ENCODE measurements around the gene COX20. TPM values are rescaled to one million over a fixed set of nuclear protein-coding genes. Genes with fewer than 3 reads are reported as not detected.

COX20 gene
- total RNA-seq, 6 experiments from 2014 or later: 42.6 to 70.8 (median 58.9) TPM

DNA sequence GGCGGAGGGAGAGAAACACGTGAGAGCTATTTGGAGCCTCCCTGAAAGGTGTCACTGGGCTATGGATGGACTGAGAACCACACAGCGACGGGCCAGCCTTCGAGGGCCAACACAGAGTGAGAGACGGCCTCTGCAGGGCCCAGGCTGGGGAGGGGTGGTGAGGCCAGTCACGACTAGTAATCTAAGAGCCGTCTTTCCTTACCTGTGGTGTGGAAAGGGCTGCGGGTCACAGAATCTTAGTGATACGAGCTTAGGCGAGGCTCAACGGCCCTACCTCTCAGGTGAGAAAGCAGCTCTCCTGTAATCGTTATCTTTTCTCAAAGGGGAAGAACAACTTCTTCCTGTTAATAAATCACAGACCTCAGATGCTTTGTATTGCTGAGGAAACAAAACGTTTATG lies 33.4 kb upstream of the COX20 start:
- Mint-ChIP-seq H3K27ac (no peak overlapping the region), H3K36me3 (ENCODE audit: low read depth) (no peaks in the 10 kb centered on the region), H3K4me1 (ENCODE audit: low read depth) (no peaks in the 10 kb centered on the region), H3K9me3 (no peaks in the 10 kb centered on the region), H3K4me3 (no peak overlapping the region), H3K27me3 (ENCODE audit: insufficient read depth) (peaks cover 2% of the 10 kb centered on the region)
- DNase-seq: no peak
- TF ChIP-seq, protein P1, sequence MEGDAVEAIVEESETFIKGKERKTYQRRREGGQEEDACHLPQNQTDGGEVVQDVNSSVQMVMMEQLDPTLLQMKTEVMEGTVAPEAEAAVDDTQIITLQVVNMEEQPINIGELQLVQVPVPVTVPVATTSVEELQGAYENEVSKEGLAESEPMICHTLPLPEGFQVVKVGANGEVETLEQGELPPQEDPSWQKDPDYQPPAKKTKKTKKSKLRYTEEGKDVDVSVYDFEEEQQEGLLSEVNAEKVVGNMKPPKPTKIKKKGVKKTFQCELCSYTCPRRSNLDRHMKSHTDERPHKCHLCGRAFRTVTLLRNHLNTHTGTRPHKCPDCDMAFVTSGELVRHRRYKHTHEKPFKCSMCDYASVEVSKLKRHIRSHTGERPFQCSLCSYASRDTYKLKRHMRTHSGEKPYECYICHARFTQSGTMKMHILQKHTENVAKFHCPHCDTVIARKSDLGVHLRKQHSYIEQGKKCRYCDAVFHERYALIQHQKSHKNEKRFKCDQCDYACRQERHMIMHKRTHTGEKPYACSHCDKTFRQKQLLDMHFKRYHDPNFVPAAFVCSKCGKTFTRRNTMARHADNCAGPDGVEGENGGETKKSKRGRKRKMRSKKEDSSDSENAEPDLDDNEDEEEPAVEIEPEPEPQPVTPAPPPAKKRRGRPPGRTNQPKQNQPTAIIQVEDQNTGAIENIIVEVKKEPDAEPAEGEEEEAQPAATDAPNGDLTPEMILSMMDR (IDR thresholded peaks at IDR 0.05): no peak

DNA sequence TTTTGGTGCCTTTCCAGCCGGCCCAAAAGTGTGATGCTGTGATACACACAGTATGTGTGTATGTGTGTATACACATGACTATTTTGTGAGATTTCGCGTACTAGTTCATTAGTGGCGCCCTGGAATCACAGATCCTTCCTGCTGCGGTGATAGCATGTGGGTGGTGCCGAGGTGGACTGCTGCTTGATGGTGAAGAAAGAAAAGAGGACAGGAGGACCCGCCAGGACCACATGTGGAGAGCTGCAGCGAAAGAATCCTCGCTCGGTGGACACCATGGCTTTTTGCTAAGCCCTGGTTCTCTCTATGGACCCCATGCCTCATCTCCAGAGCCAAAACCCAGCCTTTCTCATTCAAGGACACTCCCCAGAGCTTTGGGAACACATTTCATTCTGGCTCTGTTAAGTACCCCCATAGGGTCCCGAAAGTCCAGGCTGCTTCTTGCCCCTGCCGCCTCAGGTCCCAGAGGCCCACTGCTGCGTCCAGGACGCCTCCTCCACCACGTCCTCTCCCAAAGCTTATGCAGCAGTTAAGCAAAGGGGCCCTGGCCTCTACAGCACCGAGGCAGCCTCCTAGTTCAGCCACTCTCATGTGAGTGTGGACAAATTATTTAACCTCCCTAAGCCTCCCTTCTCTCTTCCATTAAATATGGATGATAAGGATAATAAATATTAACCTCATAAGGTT lies 32.8 kb upstream of the COX20 start:
- H3K9me3 Mint-ChIP-seq: no peaks in the 10 kb centered on the region
- no peak overlapping the region for H3K4me3 Mint-ChIP-seq
- no peaks in the 10 kb centered on the region for H3K4me1 Mint-ChIP-seq (ENCODE audit: low read depth)
- peaks cover 3% of the 10 kb centered on the region for H3K27me3 Mint-ChIP-seq (ENCODE audit: insufficient read depth)
- TF ChIP-seq, protein P1 (IDR thresholded peaks at IDR 0.05): no peak
- H3K36me3 Mint-ChIP-seq (ENCODE audit: low read depth): no peaks in the 10 kb centered on the region
- H3K27ac Mint-ChIP-seq: no peak overlapping the region
- no peak for DNase-seq

DNA sequence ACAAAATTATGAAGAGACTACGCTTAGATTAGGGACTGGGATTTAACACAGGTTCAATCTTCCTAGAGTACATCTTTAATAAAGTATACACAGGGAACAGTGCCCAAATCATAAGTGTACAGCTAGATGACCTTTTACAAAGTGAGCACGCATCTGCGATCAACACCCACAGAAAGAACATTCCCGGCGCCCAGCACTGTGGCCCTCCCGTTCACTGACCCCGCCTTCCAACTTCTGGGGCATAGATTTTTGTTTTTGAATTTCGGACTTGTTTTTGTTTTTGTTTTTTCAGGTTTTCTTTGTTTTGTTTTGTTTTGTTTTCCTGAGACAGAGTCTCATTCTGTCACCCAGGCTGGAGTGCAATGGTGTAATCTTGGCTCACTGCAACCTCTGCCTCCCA lies 30.6 kb upstream of the COX20 start:
- no peak overlapping the region for H3K4me3 Mint-ChIP-seq
- no peaks in the 10 kb centered on the region for H3K9me3 Mint-ChIP-seq
- no peak overlapping the region for H3K27ac Mint-ChIP-seq
- peaks cover 6% of the 10 kb centered on the region for H3K27me3 Mint-ChIP-seq (ENCODE audit: insufficient read depth)
- H3K36me3 Mint-ChIP-seq (ENCODE audit: low read depth): no peaks in the 10 kb centered on the region
- DNase-seq: no peak
- TF ChIP-seq, protein P1 (IDR thresholded peaks at IDR 0.05): no peak
- no peaks in the 10 kb centered on the region for H3K4me1 Mint-ChIP-seq (ENCODE audit: low read depth)

DNA sequence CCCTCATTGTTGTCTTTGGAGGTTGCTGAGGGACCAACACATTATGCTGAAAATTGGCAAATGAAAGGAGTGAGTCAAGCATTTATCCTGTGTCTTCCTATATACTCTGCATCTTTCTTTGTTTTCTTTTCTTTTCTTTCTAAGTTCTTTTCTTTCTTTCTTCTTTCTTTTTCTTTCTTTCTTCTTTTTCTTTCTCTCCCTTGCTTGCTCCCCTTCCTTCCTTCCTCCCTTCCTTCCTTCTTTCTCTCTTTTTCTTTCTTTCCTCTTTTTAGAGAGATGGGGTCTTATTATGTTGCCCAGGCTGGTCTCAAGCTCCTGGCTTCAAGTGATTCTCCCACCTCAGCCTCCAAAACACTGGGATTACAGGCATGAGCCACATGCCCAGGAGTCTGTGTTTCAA lies 28.3 kb upstream of the COX20 start:
- peaks cover 11% of the 10 kb centered on the region for H3K27me3 Mint-ChIP-seq (ENCODE audit: insufficient read depth)
- no peaks in the 10 kb centered on the region for H3K36me3 Mint-ChIP-seq (ENCODE audit: low read depth)
- no peaks in the 10 kb centered on the region for H3K9me3 Mint-ChIP-seq
- no peak overlapping the region for H3K4me3 Mint-ChIP-seq
- no peak for DNase-seq
- no peak overlapping the region for H3K27ac Mint-ChIP-seq
- no peaks in the 10 kb centered on the region for H3K4me1 Mint-ChIP-seq (ENCODE audit: low read depth)
- TF ChIP-seq, protein P1 (IDR thresholded peaks at IDR 0.05): no peak

DNA sequence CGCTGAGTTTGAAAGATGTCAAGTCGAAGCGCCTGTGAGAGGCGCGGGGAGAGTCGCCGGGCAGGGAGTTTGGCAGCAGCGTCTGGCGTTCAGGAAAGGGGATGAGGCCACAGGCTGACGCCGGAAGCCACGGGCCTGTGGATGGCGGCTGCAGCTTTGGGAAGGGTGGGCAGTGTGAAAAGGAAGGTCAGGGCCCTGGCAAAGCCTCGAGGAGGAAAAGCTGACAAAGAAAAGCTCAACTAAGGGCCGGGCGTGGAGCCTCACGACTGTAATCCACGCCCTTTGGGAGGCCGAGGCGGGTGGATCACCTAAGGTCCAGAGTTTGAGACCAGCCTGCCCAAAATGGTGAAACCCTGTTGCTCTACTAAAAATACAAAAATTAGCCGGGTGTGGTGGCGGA lies 25.2 kb upstream of the COX20 start:
- DNase-seq: no peak
- Mint-ChIP-seq H3K4me1 (ENCODE audit: low read depth) (no peaks in the 10 kb centered on the region), H3K9me3 (no peaks in the 10 kb centered on the region), H3K27ac (no peak overlapping the region), H3K27me3 (ENCODE audit: insufficient read depth) (peaks cover 23% of the 10 kb centered on the region), H3K4me3 (no peak overlapping the region), H3K36me3 (ENCODE audit: low read depth) (no peaks in the 10 kb centered on the region)
- TF ChIP-seq, protein P1 (IDR thresholded peaks at IDR 0.05): no peak

All from HFFc6 (cell line).